ENCODE data around the gene C19orf67. TPM values are rescaled to one million over a fixed set of nuclear protein-coding genes. Genes with fewer than 3 reads are reported as not detected.
A peak's percentile ranks its signal among the peaks of the same experiment; 100 is the strongest.

Gene C19orf67
- total RNA-seq, 6 experiments from 2014 or later: not detected

- H3K4me1 Mint-ChIP-seq (ENCODE audit: low read depth): peaks cover 16% of the 10 kb centered on the region
- peak within 1 kb of the TSS; percentile 98 for H3K4me3 Mint-ChIP-seq
- TF ChIP-seq, protein P1, sequence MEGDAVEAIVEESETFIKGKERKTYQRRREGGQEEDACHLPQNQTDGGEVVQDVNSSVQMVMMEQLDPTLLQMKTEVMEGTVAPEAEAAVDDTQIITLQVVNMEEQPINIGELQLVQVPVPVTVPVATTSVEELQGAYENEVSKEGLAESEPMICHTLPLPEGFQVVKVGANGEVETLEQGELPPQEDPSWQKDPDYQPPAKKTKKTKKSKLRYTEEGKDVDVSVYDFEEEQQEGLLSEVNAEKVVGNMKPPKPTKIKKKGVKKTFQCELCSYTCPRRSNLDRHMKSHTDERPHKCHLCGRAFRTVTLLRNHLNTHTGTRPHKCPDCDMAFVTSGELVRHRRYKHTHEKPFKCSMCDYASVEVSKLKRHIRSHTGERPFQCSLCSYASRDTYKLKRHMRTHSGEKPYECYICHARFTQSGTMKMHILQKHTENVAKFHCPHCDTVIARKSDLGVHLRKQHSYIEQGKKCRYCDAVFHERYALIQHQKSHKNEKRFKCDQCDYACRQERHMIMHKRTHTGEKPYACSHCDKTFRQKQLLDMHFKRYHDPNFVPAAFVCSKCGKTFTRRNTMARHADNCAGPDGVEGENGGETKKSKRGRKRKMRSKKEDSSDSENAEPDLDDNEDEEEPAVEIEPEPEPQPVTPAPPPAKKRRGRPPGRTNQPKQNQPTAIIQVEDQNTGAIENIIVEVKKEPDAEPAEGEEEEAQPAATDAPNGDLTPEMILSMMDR (IDR thresholded peaks at IDR 0.05): no peak
- peak within 1 kb of the TSS; percentile 90; the same call in 1 of the 2 replicates for H3K27ac Mint-ChIP-seq
- no peaks in the 10 kb centered on the region for H3K9me3 Mint-ChIP-seq
- DNase-seq: no peak
- H3K36me3 Mint-ChIP-seq (ENCODE audit: low read depth): no peaks in the 10 kb centered on the region
- H3K27me3 Mint-ChIP-seq (ENCODE audit: insufficient read depth): no peaks in the 10 kb centered on the region; the same call in 1 of the 2 replicates
Measured at GRCh38 chr19:14072535-14073260, 12.9 kb downstream of the C19orf67 start, which contains the start of gene MISP3. Gene MISP3 (plus strand): TSS chr19:14072786. CDS start chr19:14073310, 524 bp downstream.

DNA sequence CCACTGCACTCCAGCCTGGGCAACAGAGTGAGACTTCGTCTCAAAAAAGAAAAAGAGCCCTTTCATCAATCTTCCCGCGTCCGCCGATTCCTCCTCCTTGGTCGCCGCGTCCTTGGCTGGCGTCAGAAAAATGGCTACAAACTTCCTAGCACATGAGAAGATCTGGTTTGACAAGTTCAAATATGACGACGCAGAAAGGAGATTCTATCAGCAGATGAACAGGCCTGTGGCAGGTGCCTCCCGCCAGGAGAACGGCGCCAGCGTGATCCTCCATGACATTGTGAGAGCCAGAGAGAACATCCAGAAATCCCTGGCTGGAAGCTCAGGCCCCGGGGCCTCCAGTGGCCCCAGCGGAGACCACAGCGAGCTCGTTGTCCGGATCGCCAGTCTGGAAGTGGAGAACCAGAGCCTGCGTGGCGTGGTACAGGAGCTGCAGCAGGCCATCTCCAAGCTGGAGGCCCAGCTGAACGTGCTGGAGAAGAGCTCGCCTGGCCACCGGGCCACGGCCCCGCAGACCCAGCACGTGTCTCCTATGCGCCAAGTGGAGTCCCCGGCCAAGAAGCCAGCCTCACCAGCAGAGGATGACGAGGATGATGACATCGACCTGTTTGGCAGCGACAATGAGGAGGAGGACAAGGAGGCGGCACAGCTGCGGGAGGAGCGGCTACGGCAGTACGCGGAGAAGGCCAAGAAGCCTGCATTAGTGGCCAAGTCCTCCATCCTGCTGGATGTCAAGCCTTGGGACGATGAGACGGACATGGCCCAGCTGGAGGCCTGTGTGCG, 15.1 kb downstream of the C19orf67 start:
- H3K9me3 Mint-ChIP-seq: no peaks in the 10 kb centered on the region
- no peaks in the 10 kb centered on the region for H3K36me3 Mint-ChIP-seq (ENCODE audit: low read depth)
- peaks cover 16% of the 10 kb centered on the region for H3K4me1 Mint-ChIP-seq (ENCODE audit: low read depth)
- no peak overlapping the region for H3K4me3 Mint-ChIP-seq
- TF ChIP-seq, protein P1 (IDR thresholded peaks at IDR 0.05): no peak
- no peaks in the 10 kb centered on the region; the same call in 1 of the 2 replicates for H3K27me3 Mint-ChIP-seq (ENCODE audit: insufficient read depth)
- no peak for DNase-seq
- no peak overlapping the region for H3K27ac Mint-ChIP-seq

GRCh38 chr19:14066134-14066533, 19.4 kb downstream of the C19orf67 start:
- TF ChIP-seq, protein P1 (IDR thresholded peaks at IDR 0.05): no peak
- Mint-ChIP-seq H3K36me3 (ENCODE audit: low read depth) (no peaks in the 10 kb centered on the region), H3K27ac (no peak overlapping the region), H3K27me3 (ENCODE audit: insufficient read depth) (peaks cover 8% of the 10 kb centered on the region), H3K4me1 (ENCODE audit: low read depth) (no peaks in the 10 kb centered on the region), H3K4me3 (no peak overlapping the region), H3K9me3 (no peaks in the 10 kb centered on the region)
- DNase-seq: no peak

GRCh38 chr19:14063105-14063504, 22.5 kb downstream of the C19orf67 start:
- no peak for DNase-seq
- TF ChIP-seq, protein P1 (IDR thresholded peaks at IDR 0.05): no peak
- peaks cover 16% of the 10 kb centered on the region for H3K27me3 Mint-ChIP-seq (ENCODE audit: insufficient read depth)
- H3K27ac Mint-ChIP-seq: no peak overlapping the region
- no peaks in the 10 kb centered on the region for H3K9me3 Mint-ChIP-seq
- H3K4me3 Mint-ChIP-seq: no peak overlapping the region
- H3K4me1 Mint-ChIP-seq (ENCODE audit: low read depth): peaks cover 4% of the 10 kb centered on the region; the same call in 1 of the 2 replicates
- H3K36me3 Mint-ChIP-seq (ENCODE audit: low read depth): no peaks in the 10 kb centered on the region

GRCh38 chr19:14062558-14062855, 23.1 kb downstream of the C19orf67 start:
- Mint-ChIP-seq H3K27me3 (ENCODE audit: insufficient read depth) (peaks cover 16% of the 10 kb centered on the region), H3K36me3 (ENCODE audit: low read depth) (no peaks in the 10 kb centered on the region), H3K27ac (no peak overlapping the region), H3K9me3 (no peaks in the 10 kb centered on the region), H3K4me1 (ENCODE audit: low read depth) (peaks cover 4% of the 10 kb centered on the region; the same call in 1 of the 2 replicates), H3K4me3 (no peak overlapping the region)
- TF ChIP-seq, protein P1 (IDR thresholded peaks at IDR 0.05): no peak
- no peak for DNase-seq

Data from HFFc6 (cell line).